NCI-H526 treated with DMSO at 0.1 percent for 48 hours (cell line): ENCODE data around the gene ZNF827.

Experiments
- DNase-seq: peaks from one replicate; lab custom pipeline; 2025; lab: John Stamatoyannopoulos, UW

Gene ZNF827

DNA sequence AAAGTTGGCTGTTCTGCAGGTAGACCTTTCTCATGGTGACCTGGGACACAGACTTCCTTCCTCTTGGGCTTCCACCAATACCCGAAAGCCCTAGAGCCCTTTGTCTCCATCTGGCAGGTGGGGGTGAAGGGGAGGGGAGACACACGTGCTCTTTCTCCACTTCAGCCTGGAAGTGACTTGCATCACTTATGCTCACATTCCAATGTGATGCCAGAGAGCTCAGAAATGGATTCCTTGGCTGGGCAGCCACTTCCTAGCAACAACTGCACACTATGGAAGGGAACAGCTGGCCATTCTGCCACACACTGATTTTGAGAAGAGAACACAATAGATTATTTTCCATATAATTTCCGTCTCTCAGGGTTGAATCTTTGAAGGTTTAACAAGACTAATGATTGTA is 222.4 kb downstream of the ZNF827 start:
- DNase-seq = no peak

DNA sequence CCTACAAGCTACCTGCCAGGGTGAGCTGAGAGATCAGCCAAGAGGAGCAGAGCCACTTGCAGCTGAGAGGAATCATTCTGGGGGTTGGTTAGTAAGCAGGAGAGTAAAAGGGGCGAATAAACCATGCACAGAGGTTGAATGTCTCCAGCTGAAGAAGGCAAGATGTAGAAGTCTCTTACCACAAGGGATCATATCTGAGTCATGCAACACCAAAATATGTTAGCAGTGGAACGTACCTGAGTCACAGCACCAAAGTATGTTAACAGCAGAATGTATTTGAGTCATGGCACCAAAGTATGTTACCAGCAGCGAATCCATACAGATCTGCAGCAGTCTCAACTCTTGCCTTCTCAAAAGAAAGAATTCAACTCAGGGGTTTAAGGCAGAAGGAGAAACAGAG is 228.8 kb downstream of the ZNF827 start:
- no peak for DNase-seq

DNA sequence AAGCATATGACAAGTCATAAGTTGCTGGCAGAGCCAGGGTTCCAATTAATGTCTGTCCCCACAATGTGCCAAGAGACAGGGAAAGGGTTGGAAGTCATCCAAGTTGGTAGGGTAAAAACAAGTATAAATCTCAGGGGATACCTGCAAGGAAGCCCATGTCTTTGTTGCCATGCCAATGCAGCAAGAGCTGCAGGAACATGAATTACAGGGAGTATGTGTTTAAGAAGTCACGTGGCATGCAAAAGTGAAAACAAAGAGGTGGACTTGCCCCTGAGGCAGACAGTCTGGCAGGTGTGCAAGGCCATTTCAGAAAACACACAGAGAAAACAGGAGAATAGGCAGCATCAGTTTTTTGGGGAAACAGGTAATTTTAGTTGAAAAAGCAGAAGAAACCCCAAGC is 229.3 kb downstream of the ZNF827 start:
- no peak for DNase-seq
